Stimulated activated CD8-positive, alpha-beta memory T cell treated with anti-CD3 and anti-CD28 coated beads, Interleukin-2, amount 100 ng/mL, for 1 hour (primary cell): ENCODE results near the gene SLC66A1.

Source experiments
- DNase-seq, 2 donors: peaks; one replicate each; pipeline ENCODE4 v3.0.0-alpha.2; 2020; ENCODE audit warnings: low read depth in 2 of 2

Gene SLC66A1

GRCh38 chr1:19342894-19343616 lies 30.9 kb downstream of the SLC66A1 start:
- DNase-seq, result no peak

GRCh38 chr1:19343617-19344350 lies 31.7 kb downstream of the SLC66A1 start:
- DNase-seq, result no peak

GRCh38 chr1:19344372-19344810 lies 32.3 kb downstream of the SLC66A1 start:
- no peak for DNase-seq

- DNase-seq, result no peak
Measured at GRCh38 chr1:19344831-19345230, 32.7 kb downstream of the SLC66A1 start.

GRCh38 chr1:19345391-19345790 lies 33.3 kb downstream of the SLC66A1 start:
- no peak for DNase-seq

GRCh38 chr1:19346026-19346425 lies 33.9 kb downstream of the SLC66A1 start:
- DNase-seq, result no peak

- no peak for DNase-seq
Measured at GRCh38 chr1:19347533-19348172, 35.5 kb downstream of the SLC66A1 start.

GRCh38 chr1:19348441-19349198 lies 36.5 kb downstream of the SLC66A1 start:
- no peak for DNase-seq

- no peak for DNase-seq
Measured at GRCh38 chr1:19349999-19350398, 37.9 kb downstream of the SLC66A1 start.

GRCh38 chr1:19350566-19350965 lies 38.4 kb downstream of the SLC66A1 start:
- DNase-seq, result no peak

- DNase-seq, result no peak
Measured at GRCh38 chr1:19351873-19352272, 39.7 kb downstream of the SLC66A1 start.

GRCh38 chr1:19352839-19353238 lies 40.7 kb downstream of the SLC66A1 start:
- no peak for DNase-seq

GRCh38 chr1:19353596-19353995 lies 41.5 kb downstream of the SLC66A1 start:
- no peak for DNase-seq

GRCh38 chr1:19354531-19354981 lies 42.4 kb downstream of the SLC66A1 start:
- DNase-seq, result no peak

GRCh38 chr1:19356266-19356665 lies 44.1 kb downstream of the SLC66A1 start:
- DNase-seq, result no peak

- no peak for DNase-seq
Measured at GRCh38 chr1:19357299-19357986, 45.3 kb downstream of the SLC66A1 start.

GRCh38 chr1:19358710-19359109 lies 46.6 kb downstream of the SLC66A1 start:
- no peak for DNase-seq

- no peak for DNase-seq
Measured at GRCh38 chr1:19359357-19359756, 47.2 kb downstream of the SLC66A1 start.

GRCh38 chr1:19360016-19360415 lies 47.9 kb downstream of the SLC66A1 start:
- DNase-seq, result no peak

- no peak for DNase-seq
Measured at GRCh38 chr1:19360432-19360831, 48.3 kb downstream of the SLC66A1 start.
